Measurements from ENCODE around the gene ANKRD39.

ANKRD39 gene

GRCh38 chr2:96887493-96888012 lies 29.7 kb upstream of the ANKRD39 start:
- DNase-seq = no peak

GRCh38 chr2:96885432-96886347 lies 27.9 kb upstream of the ANKRD39 start:
- DNase-seq = peak; percentile 71 to 85 (median 79)

- DNase-seq = peak; percentile 45 to 68 (median 56)
Observed at GRCh38 chr2:96884299-96885094, 26.7 kb upstream of the ANKRD39 start.

- no peak for DNase-seq
Observed at GRCh38 chr2:96883306-96883705, 25.5 kb upstream of the ANKRD39 start.

GRCh38 chr2:96882906-96883305 lies 25.1 kb upstream of the ANKRD39 start:
- DNase-seq = no peak

GRCh38 chr2:96882230-96882629 lies 24.4 kb upstream of the ANKRD39 start:
- DNase-seq = no peak

- DNase-seq = no peak
Observed at GRCh38 chr2:96881349-96882195, 23.8 kb upstream of the ANKRD39 start.

- no peak for DNase-seq
Observed at GRCh38 chr2:96880891-96881273, 23.1 kb upstream of the ANKRD39 start.

- no peak for DNase-seq
Observed at GRCh38 chr2:96879545-96880040, 21.8 kb upstream of the ANKRD39 start.

GRCh38 chr2:96878796-96879544 lies 21.2 kb upstream of the ANKRD39 start:
- no peak for DNase-seq

- no peak for DNase-seq
Observed at GRCh38 chr2:96878171-96878570, 20.4 kb upstream of the ANKRD39 start.

GRCh38 chr2:96877631-96878092 lies 19.8 kb upstream of the ANKRD39 start:
- DNase-seq = no peak

GRCh38 chr2:96877042-96877451 lies 19.2 kb upstream of the ANKRD39 start:
- no peak for DNase-seq

GRCh38 chr2:96876269-96877041 lies 18.6 kb upstream of the ANKRD39 start:
- DNase-seq = peak in 1 of 4 experiments; percentile 33

GRCh38 chr2:96875498-96876268 lies 17.9 kb upstream of the ANKRD39 start:
- DNase-seq = peak in 3 of 4 experiments; percentile 32 to 53 (median 51)

- DNase-seq = peak in 3 of 4 experiments; percentile 27 to 44 (median 28)
Observed at GRCh38 chr2:96874198-96874831, 16.5 kb upstream of the ANKRD39 start.

GRCh38 chr2:96873651-96874096 lies 15.9 kb upstream of the ANKRD39 start:
- peak; percentile 83 to 89 (median 88) for DNase-seq

GRCh38 chr2:96872591-96873349 lies 15.0 kb upstream of the ANKRD39 start:
- no peak for DNase-seq

Data from suppressor macrophage (primary cell).